Stimulated activated CD8-positive, alpha-beta memory T cell treated with anti-CD3 and anti-CD28 coated beads, Interleukin-2, amount 100 ng/mL, for 1 hour (primary cell): ENCODE data around the gene KXD1.

ENCODE experiments used
- DNase-seq, 2 donors: peaks; one replicate each; pipeline ENCODE4 v3.0.0-alpha.2; 2020; ENCODE audit warnings: low read depth in 2 of 2

The KXD1 gene

DNA sequence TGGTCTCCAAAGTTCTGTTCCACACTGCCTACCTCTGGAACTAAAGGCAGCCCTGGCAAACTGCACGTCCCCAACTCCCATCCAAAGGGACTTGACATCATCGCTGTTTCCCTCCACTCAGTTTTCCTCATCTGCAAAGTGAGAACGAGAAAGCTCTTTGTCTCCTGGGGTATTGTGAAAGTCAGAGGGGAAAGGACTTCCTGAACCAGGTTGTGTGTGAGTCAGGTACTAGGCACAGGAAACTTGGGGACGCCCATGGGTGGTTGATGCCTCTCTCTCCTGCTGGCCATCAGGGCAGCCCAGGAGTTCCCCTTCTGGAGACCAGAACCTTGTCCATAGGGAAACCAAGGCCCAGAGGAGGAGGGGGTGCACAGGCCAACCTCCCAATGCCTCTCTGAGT lies 44.2 kb downstream of the KXD1 start:
- no peak for DNase-seq

DNA sequence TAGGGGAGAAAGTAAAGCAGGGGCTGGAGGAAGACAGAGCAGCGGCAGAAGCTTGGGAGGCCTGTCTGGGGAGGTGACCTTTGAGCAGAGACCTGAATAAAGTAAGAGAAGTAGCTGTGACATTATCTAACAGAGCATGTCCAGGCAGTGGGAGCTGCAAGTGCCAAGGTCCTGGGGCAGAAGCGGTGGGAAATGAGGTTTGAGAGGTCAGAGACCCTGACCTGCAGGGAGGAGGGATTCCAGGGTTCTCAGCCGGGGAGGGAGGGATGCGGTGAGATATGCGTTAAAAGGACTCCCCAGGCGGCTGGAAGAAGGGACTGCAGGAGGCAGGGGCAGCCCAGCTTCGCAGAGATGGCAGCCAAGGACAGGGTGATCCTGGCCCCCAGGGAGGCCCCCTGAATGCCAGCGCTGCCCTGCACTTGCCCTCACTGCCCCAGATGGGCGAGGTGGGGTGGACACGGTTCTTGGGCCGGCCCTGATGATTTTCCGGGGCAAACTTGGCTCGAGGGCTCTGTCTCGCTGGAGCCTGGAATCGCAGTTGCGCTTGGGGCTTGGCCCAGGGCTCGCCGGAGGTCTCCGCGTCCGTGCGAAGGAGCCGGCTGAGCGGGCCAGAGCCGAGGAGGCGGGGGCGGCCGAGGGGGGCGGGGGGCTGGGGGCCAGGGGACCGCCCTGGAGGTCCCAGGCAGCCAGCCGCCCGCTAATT lies 45.7 kb downstream of the KXD1 start:
- DNase-seq, result no peak

DNA sequence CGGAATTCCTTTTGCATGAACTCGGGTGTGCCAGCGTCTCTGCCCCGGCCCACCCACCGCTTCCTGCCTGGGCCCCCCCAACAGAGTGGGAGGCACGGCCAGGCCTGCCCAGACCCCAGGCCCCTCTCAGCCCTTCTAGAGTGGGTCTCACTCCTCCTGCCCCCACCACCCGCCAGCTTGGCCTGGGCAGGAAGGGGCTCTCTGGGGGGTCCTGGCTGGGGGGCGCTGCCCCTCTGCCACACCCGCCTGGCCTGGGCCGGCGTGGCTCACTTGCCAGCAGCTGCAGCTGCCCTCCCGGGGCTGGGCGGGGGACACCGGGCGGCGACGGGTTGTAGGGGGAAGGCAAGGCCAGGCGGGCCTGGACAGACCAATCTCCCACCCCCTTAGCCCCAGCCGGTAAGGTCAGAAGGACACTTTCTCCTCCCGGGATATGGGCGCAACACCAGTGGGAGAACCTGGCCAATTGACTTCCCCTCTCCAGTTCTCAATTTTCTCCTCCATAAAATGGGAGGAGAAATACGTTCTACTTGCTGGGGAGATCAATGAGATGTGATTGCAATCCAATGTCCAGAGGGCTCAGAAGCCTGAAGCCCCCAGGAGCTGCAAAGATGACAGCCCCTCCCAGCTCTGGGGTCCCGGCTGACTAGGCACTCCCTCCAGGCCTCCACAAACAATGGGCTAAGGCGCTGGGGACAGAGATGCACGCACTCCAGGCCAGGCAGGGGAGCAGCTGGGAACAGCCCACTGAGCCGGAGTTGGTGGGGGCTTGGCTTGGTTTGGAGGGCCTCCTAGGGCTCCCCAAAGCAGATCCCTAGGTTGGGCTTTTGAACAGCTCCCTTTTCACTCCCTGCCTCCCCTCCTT lies 46.5 kb downstream of the KXD1 start:
- no peak for DNase-seq

DNA sequence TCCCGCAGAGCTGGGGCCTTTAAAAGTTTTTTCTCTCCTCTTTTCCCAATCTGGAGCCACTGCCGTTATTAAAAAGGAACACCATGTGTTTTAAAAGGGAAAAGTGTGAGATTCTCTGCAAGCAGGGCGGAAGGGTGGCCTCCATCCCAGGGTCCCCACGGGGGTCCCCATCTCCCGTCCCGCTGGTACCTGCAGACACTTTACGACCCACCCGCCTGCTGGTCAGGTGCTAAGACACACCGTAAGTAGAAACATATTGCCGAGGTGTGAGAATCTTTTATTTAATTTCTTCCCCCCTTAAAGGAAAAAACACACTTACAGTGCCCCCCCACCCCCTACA lies 47.1 kb downstream of the KXD1 start:
- no peak for DNase-seq

DNA sequence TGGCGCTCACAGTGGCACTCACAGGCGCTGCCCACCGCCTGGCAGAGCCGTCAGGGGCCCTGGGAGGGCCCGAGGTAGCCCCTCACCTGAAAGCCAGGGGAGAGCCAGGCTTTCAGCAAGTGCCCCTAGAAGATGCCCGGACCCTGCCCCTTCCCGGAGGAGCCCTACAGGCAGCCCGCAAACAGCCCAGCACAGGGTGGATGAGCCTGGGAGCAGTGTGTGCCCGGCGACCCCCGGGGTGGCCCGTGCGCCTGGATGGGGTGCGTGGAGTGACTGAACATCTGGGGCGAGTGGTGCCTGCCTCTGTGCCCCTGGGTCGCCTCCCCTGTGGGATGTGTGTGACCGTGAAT lies 47.5 kb downstream of the KXD1 start:
- no peak for DNase-seq

DNA sequence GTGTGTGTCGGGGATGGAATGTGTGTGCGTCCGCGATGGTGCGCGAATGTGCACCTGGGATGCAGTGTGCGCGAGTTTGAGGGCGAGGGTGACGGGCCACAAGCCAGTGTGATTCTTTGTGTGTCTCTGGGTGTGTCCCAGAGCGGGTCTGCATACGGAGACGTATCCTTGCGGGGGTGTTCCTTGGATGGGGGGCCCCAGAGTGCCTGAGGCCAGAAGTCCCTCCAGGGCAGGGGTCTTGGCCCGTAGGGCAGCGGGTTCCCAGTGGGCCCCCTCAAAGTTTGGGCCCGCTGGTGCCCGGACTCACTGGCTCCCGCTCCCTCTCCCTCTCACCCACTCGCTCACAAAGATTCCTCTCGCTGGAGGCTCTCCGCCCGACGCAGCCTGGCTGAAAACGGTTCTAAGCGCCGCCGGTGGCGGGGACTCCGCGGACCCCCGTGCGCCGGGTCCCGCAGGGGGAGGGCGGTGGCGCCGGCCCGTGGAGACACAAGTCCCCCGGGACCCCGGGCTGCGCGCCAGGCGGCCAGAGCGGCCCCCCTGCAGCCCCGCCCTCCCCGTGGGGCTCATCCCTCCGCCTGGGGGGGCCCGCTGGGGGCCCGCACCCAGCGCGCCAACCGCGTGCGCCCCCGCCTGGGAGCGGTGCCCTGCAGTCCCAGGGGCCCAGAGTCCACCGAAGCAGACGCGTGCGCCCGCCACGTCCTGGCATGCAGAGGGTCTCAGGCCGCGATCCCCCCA lies 48.0 kb downstream of the KXD1 start:
- no peak for DNase-seq

DNA sequence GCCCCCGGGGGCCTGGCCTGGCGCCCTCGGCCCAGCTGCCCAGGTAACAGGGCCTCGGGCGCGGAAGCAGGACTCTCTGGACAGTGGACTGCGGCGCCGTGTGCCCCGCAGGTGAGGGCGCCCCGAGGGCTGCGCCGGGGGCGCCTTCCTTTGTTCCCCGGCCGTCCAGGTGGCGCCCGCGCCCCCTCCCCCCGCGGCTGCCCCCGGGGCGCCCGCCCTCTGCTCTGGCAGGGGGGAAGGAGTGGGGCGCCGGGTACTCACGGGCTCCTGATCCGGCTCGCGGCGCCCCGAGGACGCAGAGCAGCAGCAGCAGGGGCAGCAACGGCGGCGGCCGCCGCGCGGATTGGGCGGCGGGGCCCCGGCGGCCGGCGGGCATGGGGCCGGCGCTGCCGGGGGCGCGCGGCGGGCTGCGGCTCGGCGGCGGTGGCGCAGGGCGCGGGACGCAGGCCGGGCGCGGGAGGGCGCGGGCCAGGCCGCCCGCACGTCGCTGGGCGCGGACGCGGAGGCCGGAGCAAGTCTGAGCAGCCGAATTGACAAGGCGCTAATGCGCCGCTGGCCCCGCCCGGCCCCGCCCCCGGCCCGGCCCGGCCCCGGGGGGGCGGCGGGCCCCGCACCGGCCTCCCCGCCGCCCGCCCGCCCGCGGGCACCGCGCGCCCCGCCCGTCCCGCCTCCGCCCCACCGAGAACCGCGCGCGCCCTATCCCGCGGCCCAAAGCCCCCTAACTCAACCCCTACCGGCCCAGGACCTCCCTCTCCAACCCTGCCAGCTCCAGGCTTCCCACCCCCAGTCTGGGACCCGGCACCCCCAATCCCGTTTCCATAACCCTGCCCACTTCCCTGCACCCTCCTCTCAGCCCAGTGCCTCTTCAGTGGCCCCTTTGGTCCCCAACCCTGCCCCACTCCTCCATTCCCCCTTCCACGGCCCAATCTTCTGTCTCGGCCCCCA lies 48.9 kb downstream of the KXD1 start, which contains the start of gene CRLF1:
CRLF1 (minus strand) TSS at position 519 of the 945 bp plus-strand sequence; CDS start at position 376, 143 bp downstream.
- DNase-seq, result no peak

DNA sequence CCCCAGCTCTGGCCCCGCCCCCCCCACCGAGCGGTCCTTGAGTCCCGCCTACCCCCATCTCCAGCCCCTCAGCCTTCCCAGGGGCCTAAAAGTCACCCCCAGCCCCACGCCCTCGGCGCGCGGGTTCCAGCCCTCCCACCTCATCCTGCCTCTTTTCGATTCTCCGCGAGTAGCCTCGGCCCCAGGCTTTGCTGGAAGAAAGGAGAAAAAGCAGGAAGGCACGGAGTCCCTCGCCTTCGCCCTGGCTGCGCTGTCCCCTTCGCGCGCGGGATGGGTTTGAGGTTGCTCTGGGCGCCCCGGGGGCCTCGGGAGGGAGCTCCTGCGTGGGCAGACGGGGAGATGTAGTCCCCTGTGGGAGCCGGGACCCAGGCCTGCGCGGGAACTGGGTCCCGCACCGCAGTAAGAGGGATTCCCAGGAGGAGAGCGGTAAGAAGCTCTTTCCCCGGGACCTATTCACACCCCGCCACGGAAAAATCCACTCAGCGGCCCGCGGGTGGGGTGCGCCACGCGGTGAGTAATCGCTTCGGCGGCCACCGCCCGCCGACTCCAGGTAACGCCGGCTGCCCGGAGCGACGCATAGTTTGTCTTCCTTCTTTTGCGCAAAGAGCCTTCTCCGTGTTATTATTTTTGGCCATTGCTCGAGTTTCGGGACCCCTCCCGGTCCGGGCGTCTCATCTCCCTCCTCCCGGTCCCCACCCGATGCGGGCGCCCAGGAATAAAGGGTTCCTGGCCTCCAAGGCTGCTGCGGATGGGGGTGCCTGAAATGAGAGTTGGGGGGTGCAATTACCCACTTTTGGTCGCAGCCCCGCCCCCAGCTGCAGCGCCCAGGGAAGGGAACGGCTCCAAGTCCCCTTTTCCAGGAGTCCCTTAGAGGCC lies 49.8 kb downstream of the KXD1 start:
- no peak for DNase-seq

DNA sequence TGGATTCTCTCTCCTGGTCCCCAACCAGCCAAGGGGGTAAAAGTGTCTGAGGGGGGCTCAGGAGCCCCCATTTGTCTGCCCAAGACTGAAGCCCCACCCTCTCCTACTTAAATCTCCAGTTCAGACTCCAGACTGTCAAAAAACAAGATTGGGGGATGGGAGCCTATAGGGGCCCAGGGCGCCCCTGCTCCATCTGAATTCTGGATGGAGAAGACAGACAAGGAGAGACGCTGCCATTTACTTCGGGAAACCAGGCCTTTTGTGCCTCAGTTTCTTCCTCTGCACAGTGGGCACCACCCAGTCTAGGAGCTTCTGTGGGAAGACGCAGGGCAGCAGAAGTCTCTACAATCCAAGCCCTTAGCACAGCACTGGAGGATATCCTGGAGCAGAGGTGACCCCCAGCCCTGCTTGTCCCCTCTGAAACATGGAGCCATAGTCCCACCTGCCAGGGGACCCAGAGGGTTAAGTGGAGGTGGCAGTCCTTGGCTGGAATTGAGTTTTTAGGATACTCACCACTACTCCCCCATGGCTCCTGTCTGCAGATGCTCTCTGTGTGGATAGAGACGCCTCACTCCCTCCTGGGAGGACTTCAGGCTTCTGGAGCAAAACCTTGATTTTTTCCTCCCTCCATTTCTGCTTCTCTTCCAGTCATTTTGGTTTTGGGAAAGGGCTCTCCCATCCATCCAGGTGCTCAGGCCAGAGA lies 50.6 kb downstream of the KXD1 start:
- no peak for DNase-seq

DNA sequence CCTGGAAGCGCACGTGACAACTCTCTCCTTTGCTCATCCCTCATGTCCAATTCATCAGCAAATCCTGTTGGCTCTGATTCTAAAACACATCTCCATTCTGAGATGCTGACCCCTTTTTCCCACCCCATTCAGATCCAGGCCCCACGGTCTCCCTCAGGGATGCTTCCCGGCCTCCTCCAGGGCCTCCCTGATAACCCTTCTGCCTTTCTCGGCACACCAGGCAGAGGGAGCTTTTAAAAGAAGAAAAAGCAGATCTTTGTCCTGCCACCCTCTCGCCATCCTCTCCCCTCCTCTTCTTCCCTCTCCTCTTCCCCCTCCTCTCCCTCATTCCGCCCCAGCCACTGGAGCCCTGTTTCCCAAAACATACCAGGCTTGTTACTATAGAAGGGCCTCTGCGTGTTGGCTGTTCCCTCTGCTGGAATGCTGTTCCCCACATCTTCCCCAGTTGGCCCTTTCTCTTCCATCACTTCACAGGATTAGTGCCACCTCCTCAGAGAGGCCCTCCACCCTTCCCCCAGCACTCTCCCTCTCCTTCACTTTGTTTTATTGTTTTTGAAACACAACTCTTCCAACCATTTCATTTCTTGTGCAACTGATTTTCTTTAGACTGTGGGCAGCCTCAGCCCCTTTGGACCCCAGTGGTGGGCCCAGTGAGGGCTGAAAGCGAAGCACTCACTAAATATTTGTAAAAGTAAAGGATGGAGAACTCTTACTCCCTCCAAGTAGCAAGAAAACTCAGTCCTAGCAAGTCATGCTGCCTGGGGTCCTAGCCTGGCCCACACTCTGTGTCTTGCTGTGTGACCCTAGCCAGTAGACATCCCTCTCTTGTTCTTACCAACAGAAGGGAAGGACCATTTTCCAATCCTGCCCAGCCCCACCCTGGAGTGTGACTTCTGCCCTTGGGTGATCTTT lies 51.4 kb downstream of the KXD1 start:
- no peak for DNase-seq

DNA sequence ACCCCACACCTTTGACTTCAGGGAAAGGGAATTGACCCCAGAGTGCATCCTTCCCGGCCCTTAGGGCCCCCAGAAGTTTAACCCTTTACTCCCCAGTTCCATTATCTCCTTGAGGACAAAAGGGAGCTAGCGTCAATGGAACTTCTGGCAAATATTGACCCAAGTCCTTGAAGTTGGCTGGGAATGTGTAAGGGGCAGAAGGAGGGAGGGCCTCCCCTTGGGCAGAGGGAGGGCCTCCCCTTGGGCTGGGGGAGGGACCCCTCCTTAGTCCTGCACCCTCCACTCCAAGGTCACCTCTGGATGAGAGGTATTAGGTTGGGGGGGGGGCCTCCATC lies 52.0 kb downstream of the KXD1 start:
- DNase-seq, result no peak

DNA sequence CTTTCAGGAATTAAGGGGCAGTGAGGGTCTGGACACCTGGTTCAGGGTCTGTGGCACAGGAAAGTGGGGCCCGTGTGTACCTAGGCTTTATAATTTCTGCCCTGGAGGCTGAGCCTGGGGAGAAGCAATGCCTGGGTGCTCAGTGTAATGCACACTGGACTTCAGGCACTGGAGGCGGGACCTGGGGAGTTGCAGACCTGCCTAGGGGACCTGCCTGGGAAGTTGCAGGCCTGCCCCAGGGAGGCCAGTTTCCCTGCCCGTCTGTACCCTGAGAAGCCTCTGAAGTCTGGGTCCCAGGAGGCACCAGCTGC lies 52.5 kb downstream of the KXD1 start:
- DNase-seq, result no peak

DNA sequence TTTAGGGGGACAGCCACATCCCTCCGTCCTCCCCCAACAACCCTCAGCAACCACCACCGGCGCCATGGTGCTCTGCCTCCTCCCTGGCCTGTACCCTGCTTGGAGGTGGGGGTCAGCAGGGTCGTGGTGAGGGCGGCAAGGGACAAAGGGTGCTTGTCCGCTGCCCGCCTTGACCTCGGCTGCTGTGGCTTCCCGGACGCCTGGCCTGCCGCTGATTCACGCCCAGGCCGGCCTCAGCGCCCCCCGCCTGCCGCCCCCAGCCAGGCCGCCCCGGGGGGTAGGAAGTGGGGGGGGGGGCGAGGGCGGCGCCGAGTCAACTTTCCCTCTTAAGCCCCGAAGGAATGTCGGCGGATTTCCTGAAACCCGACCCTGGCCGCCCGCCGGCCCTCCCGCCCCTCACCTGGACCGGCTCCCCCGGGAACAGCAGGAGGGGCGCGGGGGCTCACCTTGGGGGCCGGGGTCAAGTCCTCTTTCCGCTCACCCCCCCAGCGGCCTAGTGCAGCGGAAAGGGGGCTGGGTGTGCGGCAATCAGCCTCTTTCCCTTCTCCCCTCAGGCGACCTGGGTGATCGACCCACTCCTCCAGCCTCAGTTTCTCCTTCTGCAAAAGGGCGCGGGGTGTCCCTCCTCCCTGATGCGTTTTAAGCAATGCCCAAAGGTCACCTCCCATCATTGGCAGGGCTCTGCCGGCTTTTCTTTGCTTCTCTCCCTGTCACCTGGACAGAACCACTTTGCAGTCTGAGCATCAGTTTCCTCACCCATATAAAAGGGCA lies 53.1 kb downstream of the KXD1 start:
- no peak for DNase-seq

DNA sequence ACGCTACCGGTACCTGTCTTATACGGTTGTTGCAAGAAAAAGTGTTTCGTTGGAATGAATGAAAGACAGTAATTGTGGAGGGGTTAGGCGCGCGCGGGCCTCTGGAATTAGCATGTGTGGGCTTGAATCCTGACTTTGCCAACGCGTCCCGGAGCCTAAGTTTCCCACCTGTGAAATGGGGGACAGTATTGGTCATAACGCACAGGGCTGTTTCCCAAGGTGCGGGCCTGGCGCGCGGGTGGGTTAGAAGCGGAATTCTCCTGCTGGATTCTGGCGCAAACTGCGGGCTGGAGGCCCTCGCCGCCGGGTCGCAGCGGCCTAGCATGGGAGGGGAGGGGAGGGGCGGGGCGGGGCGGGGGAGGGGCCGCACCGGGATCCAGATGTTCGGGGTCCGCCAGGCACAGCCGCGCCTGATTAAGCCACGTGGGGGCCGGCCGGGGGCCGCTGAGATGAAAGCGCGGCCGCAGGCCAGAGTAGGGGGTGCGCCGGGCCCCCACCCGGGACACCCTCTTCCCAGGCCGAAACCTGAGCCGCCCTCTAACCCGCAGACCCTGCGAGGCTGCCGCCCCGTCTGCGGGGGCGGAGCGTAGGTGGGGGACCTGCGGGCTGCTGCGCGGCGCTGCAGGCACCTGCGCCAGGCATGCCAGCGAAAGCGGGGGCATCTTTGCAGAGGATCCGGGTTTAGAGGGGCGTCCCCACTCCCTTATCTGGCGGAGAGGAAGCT lies 53.8 kb downstream of the KXD1 start:
- DNase-seq, result no peak

DNA sequence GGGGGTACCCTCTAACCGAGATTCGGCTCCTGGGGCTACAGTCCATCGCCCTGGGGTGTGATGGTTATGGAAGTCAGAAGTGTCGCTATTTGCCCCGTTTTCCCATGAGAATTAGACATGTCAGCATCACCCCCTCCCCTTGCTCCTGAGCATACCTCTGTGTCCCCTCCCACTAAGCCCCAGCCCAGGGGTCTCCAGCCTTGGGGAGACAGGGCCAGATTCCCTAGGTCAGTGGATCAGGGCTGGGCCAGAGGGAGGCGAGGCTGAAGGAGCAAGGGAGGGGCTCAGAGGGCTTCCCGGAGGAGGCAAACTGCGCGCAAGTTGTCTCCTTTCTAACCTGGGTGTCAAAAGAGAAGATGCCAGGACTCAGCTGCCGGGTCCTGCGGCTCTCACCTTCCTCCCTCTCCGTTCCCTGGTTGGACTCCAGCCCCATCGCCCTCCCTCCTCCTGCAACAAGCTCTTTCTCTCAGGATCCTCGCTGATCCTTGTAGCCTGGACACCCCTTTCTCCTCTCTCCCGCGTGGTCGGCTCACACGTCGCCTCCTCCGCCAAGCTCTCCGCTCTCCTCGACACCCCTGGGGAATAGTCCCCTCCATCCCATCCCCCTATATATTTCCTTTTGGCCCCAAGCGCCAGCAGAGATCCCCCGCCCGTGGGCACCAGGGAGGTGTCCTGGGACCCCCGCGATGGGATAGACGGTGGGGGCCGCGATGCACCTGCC lies 54.5 kb downstream of the KXD1 start:
- DNase-seq, result no peak

DNA sequence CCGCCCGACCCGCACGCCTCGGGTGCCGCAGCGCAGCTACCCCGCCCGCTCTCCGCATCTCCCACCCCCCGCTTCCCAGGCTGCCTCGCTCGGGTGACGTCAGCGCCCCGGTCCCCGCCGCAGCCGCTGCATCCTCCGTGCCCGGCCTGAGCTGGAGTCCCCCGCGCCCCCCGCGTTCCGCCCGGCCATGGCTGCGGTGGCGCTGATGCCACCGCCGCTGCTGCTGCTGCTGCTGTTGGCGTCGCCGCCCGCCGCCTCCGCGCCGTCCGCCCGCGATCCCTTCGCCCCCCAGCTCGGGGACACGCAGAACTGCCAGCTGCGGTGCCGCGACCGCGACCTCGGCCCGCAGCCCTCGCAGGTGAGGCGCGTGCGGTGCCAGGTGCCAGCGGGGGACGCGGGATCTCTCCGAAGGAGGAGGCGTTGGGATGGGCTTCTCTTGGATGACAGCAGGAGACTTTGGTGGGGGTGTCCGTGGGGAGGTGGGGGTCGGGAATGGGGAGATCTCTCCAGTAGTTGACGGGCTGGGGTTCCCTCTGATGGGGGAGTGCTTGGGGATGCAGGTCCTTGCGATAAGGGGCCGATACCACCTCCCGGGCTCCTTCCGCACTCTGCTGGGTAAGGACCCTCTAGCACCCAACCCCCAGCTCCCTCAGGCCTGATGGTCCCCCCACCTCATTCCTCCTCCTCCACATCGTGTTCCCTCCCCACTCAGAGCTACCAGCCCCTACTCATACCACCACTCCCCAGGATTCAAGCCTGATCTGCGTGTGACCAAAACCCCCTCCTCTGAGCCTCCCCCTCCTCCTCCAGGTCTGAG lies 55.3 kb downstream of the KXD1 start, which contains the start of gene TMEM59L:
TMEM59L (plus strand) TSS at position 99 of the 817 bp plus-strand sequence; CDS start at position 188, 89 bp downstream.
- peak in 1 of 2 donors; percentile 22 for DNase-seq
